CD4-positive, alpha-beta T cell (primary cell): ENCODE results near the gene TMEM61. TPM values are rescaled to one million over a fixed set of nuclear protein-coding genes. Genes with fewer than 3 reads are reported as not detected.

Source experiments
- ATAC-seq: fragments of 200-7000 bp; cut with Tn5 transposase; one replicate; pipeline ENCODE4 v1.10.0; 2022; ENCODE audit warnings: mild to moderate bottlenecking; ENCODE audit not compliant: poor library complexity
- CTCF ChIA-PET: fragments of 350-600 bp; sonication (Branson Sonifier 250); formaldehyde crosslinking; loops from one replicate; lab custom pipeline; 2021; ENCODE audit warnings: antibody characterized with exemption, inconsistent platforms; lab: Charles Lee
- POLR2A ChIA-PET: fragments of 350-600 bp; sonication (Branson Sonifier 250); formaldehyde crosslinking; loops from one replicate; lab custom pipeline; 2021; ENCODE audit warnings: antibody characterized with exemption, inconsistent platforms; lab: Charles Lee
- DNase-seq, 14 experiments: peaks; one replicate each; pipeline ENCODE4 v3.0.0-alpha.2; 2013 to 2020; ENCODE audit warnings: mixed read lengths in 2 of 14
- H3K27ac ChIP-seq, 2 donors: one replicate each; pipeline versions ENCODE4 v1.5.1 to v1.7.0; 2013; ENCODE audit warnings: low read length in 2 of 2, low read depth in 1 of 2, mild to moderate bottlenecking in 1 of 2
- H3K27me3 ChIP-seq, 2 experiments: 1 replicate in 1 of 2; 2 replicates in 1 of 2; pipeline versions ENCODE4 v1.6.1 to v1.7.0; 2013; ENCODE audit warnings: low read length in 2 of 2, control low read depth in 1 of 2, mild to moderate bottlenecking in 1 of 2, moderate library complexity in 1 of 2; ENCODE audit not compliant: insufficient read depth in 2 of 2, control insufficient read depth in 1 of 2
- H3K36me3 ChIP-seq: one replicate; pipeline ENCODE4 v1.6.1; 2013; ENCODE audit warnings: low read length, control low read depth; ENCODE audit not compliant: insufficient read depth
- H3K4me1 ChIP-seq: one replicate; pipeline ENCODE4 v1.6.1; 2013; ENCODE audit warnings: low read length, control low read depth; ENCODE audit not compliant: insufficient read depth
- H3K4me3 ChIP-seq: one replicate; pipeline ENCODE4 v1.5.1; 2013; ENCODE audit warnings: mild to moderate bottlenecking, low read length, moderate library complexity
- H3K9me3 ChIP-seq, 2 experiments: 1 replicate in 1 of 2; 2 replicates in 1 of 2; pipeline versions ENCODE4 v1.6.1 to v1.7.0; 2013; ENCODE audit warnings: low read length in 2 of 2, mild to moderate bottlenecking in 2 of 2, control low read depth in 1 of 2, moderate library complexity in 1 of 2; ENCODE audit not compliant: control insufficient read depth in 1 of 2, insufficient read depth in 1 of 2
- H3K27ac Mint-ChIP-seq: one replicate; pipeline ENCODE4 v1.8.0; 2020; ENCODE audit warnings: mixed read lengths
- H3K27me3 Mint-ChIP-seq: one replicate; pipeline ENCODE4 v1.8.0; 2021; ENCODE audit warnings: mixed read lengths
- H3K36me3 Mint-ChIP-seq: one replicate; pipeline ENCODE4 v1.8.0; 2021; ENCODE audit warnings: low read depth, mixed read lengths
- H3K4me1 Mint-ChIP-seq: one replicate; pipeline ENCODE4 v1.8.0; 2021; ENCODE audit warnings: low read depth, mixed read lengths
- H3K4me3 Mint-ChIP-seq: one replicate; pipeline ENCODE4 v1.8.0; 2020; ENCODE audit warnings: mild to moderate bottlenecking, mixed read lengths
- H3K9me3 Mint-ChIP-seq: one replicate; pipeline ENCODE4 v1.8.0; 2020; ENCODE audit warnings: mixed read lengths
- CTCF ChIP-seq: fragments of 200-600 bp; IDR thresholded peaks from one replicate; pipeline ENCODE4 v1.8.0; 2022; ENCODE audit warnings: antibody characterized with exemption, mild to moderate bottlenecking
- intact Hi-C, 2 experiments: fragments of 100-400 bp; cut with DNase I in 1 of 2; cut with micrococcal nuclease in 1 of 2; formaldehyde crosslinking; loops; one replicate each; pipeline versions ENCODE4 v1.15.1 to v1.9.0; 2023 to 2025; cut with DNase I, micrococcal nuclease
- total RNA-seq, 174 experiments: library from RNA in 2 of 174; stranded (reverse) in 2 of 174; gene quantifications; one replicate each; pipeline ENCODE4 v1.2.3 and lab custom pipeline; 2021 to 2026

TMEM61 gene
- total RNA-seq, 2 experiments from 2014 or later = not detected

DNA sequence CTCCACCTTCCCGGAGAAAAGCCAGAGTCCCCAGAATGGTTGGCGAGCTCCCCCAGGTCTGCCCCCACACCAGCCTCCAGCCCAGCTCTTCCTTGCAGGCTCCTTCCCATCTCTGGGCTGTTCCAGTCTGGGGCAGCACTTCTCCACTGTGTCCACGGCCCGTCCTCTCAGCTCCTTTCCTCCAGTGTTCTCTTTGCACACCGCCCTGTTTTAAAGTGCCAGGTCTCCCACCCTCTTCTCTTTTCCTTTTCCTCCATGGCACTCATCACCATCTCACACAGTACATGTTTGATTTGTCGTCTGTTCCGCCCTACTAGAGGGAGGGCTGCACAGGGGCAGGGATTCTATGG, 52.8 kb downstream of the TMEM61 start:
- ATAC-seq (no peak), DNase-seq (no peak)
- Histone ChIP-seq H3K9me3 (no peaks in the 10 kb centered on the region), H3K4me3 (no peak overlapping the region), H3K27ac (no peak overlapping the region), H3K36me3 (no peaks in the 10 kb centered on the region), H3K4me1 (no peaks in the 10 kb centered on the region), H3K27me3 (peaks cover 17 to 32% of the 10 kb centered on the region in 2 experiments)
- H3K9me3 Mint-ChIP-seq = no peaks in the 10 kb centered on the region
- ChIA-PET CTCF (no interaction called here), POLR2A (no interaction called here)
- no peak overlapping the region for H3K27ac Mint-ChIP-seq
- H3K4me1 Mint-ChIP-seq = no peaks in the 10 kb centered on the region
- peaks cover 57% of the 10 kb centered on the region for H3K27me3 Mint-ChIP-seq
- no peak overlapping the region for H3K4me3 Mint-ChIP-seq
- no peaks in the 10 kb centered on the region for H3K36me3 Mint-ChIP-seq
- intact Hi-C loops = no loop called here
- no peak for TF ChIP-seq CTCF

GRCh38 chr1:55034476-55035133, 54.2 kb downstream of the TMEM61 start:
- peaks cover 69% of the 10 kb centered on the region for H3K27me3 Mint-ChIP-seq
- intact Hi-C loops = no loop called here

DNA sequence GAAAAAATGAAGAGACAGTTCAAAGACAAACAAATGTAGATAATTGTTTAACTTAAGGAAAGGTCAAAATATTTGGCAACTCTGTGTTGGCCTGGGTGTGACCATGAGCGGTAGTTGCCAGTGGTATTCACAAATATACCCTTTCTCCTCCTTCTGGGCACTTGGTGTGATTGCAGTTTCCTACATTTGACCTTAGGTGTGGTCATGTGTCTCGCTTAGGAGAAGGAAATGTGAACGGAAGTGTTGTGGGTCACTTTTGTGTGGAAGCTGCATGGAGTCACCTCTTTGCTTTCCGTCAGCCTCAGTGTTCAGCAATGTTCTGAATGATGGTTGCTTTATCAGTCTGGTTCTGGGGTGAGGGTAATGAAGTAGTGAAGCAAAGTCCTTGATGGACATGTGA, 55.5 kb downstream of the TMEM61 start:
- H3K36me3 Mint-ChIP-seq = no peaks in the 10 kb centered on the region
- H3K27ac Mint-ChIP-seq = no peak overlapping the region
- H3K27ac ChIP-seq = no peak overlapping the region
- ChIA-PET CTCF (no interaction called here), POLR2A (no interaction called here)
- TF ChIP-seq CTCF = no peak
- H3K4me1 ChIP-seq = no peaks in the 10 kb centered on the region
- no peaks in the 10 kb centered on the region for H3K4me1 Mint-ChIP-seq
- peaks cover 0 to 11% of the 10 kb centered on the region in 2 experiments for H3K9me3 ChIP-seq
- H3K36me3 ChIP-seq = no peaks in the 10 kb centered on the region
- no peak overlapping the region for H3K4me3 Mint-ChIP-seq
- no peak for ATAC-seq
- intact Hi-C loops = no loop called here
- no peaks in the 10 kb centered on the region for H3K9me3 Mint-ChIP-seq
- DNase-seq = no peak
- H3K27me3 ChIP-seq = peaks cover 29 to 50% of the 10 kb centered on the region in 2 experiments
- no peak overlapping the region for H3K4me3 ChIP-seq
- H3K27me3 Mint-ChIP-seq = peaks cover 79% of the 10 kb centered on the region

More at GRCh38 chr1:55034476-55035133, 54.2 kb downstream of the TMEM61 start:
- Mint-ChIP-seq H3K27ac (no peak overlapping the region), H3K9me3 (no peaks in the 10 kb centered on the region), H3K4me3 (no peak overlapping the region), H3K36me3 (no peaks in the 10 kb centered on the region), H3K4me1 (no peaks in the 10 kb centered on the region)
- Histone ChIP-seq H3K27ac (no peak overlapping the region), H3K27me3 (peaks cover 19 to 41% of the 10 kb centered on the region in 2 experiments), H3K4me1 (no peaks in the 10 kb centered on the region), H3K9me3 (peaks cover 0 to 5% of the 10 kb centered on the region in 2 experiments), H3K36me3 (no peaks in the 10 kb centered on the region), H3K4me3 (no peak overlapping the region)
- ATAC-seq (no peak), DNase-seq (no peak)
- CTCF ChIA-PET = no interaction called here
- POLR2A ChIA-PET = no interaction called here
- no peak for TF ChIP-seq CTCF
